IPS-18c (cell line): ENCODE data around the gene CEMIP.

ENCODE experiments used
- H3K4me3 ChIP-seq: 2 replicates; pipeline ENCODE4 v1.7.0; 2013; ENCODE audit warnings: low read depth, mild to moderate bottlenecking, low read length, moderate library complexity; ENCODE audit not compliant: insufficient read depth
- H3K9me3 ChIP-seq: one replicate; pipeline ENCODE4 v1.6.1; 2013; ENCODE audit warnings: mild to moderate bottlenecking, low read length, moderate library complexity; ENCODE audit not compliant: control insufficient read depth, insufficient read depth

Gene CEMIP

GRCh38 chr15:80883641-80884040, 104.5 kb downstream of the CEMIP start:
- Histone ChIP-seq H3K4me3 (no peak overlapping the region), H3K9me3 (no peaks in the 10 kb centered on the region)

GRCh38 chr15:80885016-80885579, 105.9 kb downstream of the CEMIP start:
- H3K4me3 ChIP-seq = no peak overlapping the region

GRCh38 chr15:80887148-80887547, 108.0 kb downstream of the CEMIP start:
- Histone ChIP-seq H3K9me3 (no peaks in the 10 kb centered on the region), H3K4me3 (no peak overlapping the region)

More at GRCh38 chr15:80885016-80885579, 105.9 kb downstream of the CEMIP start:
- H3K9me3 ChIP-seq = no peaks in the 10 kb centered on the region

- Histone ChIP-seq H3K4me3 (no peak overlapping the region), H3K9me3 (no peaks in the 10 kb centered on the region)
These were observed 109.7 kb downstream of the CEMIP start for GRCh38 chr15:80888846-80889245.

- Histone ChIP-seq H3K9me3 (no peaks in the 10 kb centered on the region), H3K4me3 (no peak overlapping the region)
These were observed 111.3 kb downstream of the CEMIP start for GRCh38 chr15:80890341-80891005.

- Histone ChIP-seq H3K9me3 (no peaks in the 10 kb centered on the region), H3K4me3 (no peak overlapping the region)
These were observed 111.8 kb downstream of the CEMIP start for GRCh38 chr15:80891006-80891405.

- Histone ChIP-seq H3K9me3 (no peaks in the 10 kb centered on the region), H3K4me3 (no peak overlapping the region)
These were observed 113.2 kb downstream of the CEMIP start for GRCh38 chr15:80892414-80892813.

- Histone ChIP-seq H3K4me3 (no peak overlapping the region), H3K9me3 (no peaks in the 10 kb centered on the region)
These were observed 114.6 kb downstream of the CEMIP start for GRCh38 chr15:80893777-80894176.

GRCh38 chr15:80895091-80895490, 115.9 kb downstream of the CEMIP start:
- H3K4me3 ChIP-seq = no peak overlapping the region

GRCh38 chr15:80895965-80896364, 116.8 kb downstream of the CEMIP start:
- Histone ChIP-seq H3K4me3 (no peak overlapping the region), H3K9me3 (no peaks in the 10 kb centered on the region)

More at GRCh38 chr15:80895091-80895490, 115.9 kb downstream of the CEMIP start:
- H3K9me3 ChIP-seq = no peaks in the 10 kb centered on the region

- Histone ChIP-seq H3K4me3 (no peak overlapping the region), H3K9me3 (no peaks in the 10 kb centered on the region)
These were observed 118.9 kb downstream of the CEMIP start for GRCh38 chr15:80898040-80898439.

- Histone ChIP-seq H3K9me3 (no peaks in the 10 kb centered on the region), H3K4me3 (no peak overlapping the region)
These were observed 123.2 kb downstream of the CEMIP start for GRCh38 chr15:80902298-80902801.

GRCh38 chr15:80904998-80905397, 125.8 kb downstream of the CEMIP start:
- Histone ChIP-seq H3K4me3 (no peak overlapping the region), H3K9me3 (no peaks in the 10 kb centered on the region)

- no peak overlapping the region for H3K4me3 ChIP-seq
These were observed 127.1 kb downstream of the CEMIP start for GRCh38 chr15:80906159-80906766.

GRCh38 chr15:80911821-80912220, 132.7 kb downstream of the CEMIP start:
- Histone ChIP-seq H3K9me3 (no peaks in the 10 kb centered on the region), H3K4me3 (no peak overlapping the region)

More at GRCh38 chr15:80906159-80906766, 127.1 kb downstream of the CEMIP start:
- no peaks in the 10 kb centered on the region for H3K9me3 ChIP-seq

- no peaks in the 10 kb centered on the region for H3K9me3 ChIP-seq
- no peak overlapping the region for H3K4me3 ChIP-seq
These were observed 133.5 kb downstream of the CEMIP start for GRCh38 chr15:80912673-80913072.

- Histone ChIP-seq H3K9me3 (no peaks in the 10 kb centered on the region), H3K4me3 (no peak overlapping the region)
These were observed 134.4 kb downstream of the CEMIP start for GRCh38 chr15:80913541-80913940.

- no peaks in the 10 kb centered on the region for H3K9me3 ChIP-seq
- no peak overlapping the region for H3K4me3 ChIP-seq
These were observed 136.3 kb downstream of the CEMIP start for GRCh38 chr15:80915472-80915871.
